ENCODE data around the gene CYP1B1. TPM values are rescaled to one million over a fixed set of nuclear protein-coding genes. Genes with fewer than 3 reads are reported as not detected.
"Not testable (repeated sequence)": the region's sequence is repeated elsewhere in the genome, so short reads cannot be mapped to it uniquely, and the experiment has no call there.

Gene CYP1B1
- total RNA-seq, 1 donor from 2014 or later = 1.2 TPM

- Mint-ChIP-seq H3K4me1 (peaks cover 3% of the 10 kb centered on the region), H3K36me3 (ENCODE audit: low read depth) (no peaks in the 10 kb centered on the region), H3K27me3 (peaks cover 29% of the 10 kb centered on the region), H3K9me3 (no peaks in the 10 kb centered on the region), H3K27ac (no peak overlapping the region), H3K4me3 (no peak overlapping the region)
- ATAC-seq (ENCODE audit: low read depth) (no peak), DNase-seq (no peak)
- ChIA-PET CTCF (interaction anchor here (0.7 to 1.1 kb wide), 3 partner anchors 9 to 394 kb away, joined by 3 read pairs; no protein-coding TSS in a partner anchor), POLR2A (no interaction called here)
- TF ChIP-seq CTCF (IDR thresholded peaks at IDR 0.05) = no peak
- intact Hi-C loops (cut with micrococcal nuclease) = loop anchor here (2.0 kb wide), 1 partner anchor 717 kb away; no protein-coding TSS in a partner anchor
These were observed 38.2 kb upstream of the CYP1B1 start for GRCh38 chr2:38113981-38114708.

GRCh38 chr2:38113051-38113450, 37.1 kb upstream of the CYP1B1 start:
- intact Hi-C loops (cut with micrococcal nuclease) = no loop called here
- Mint-ChIP-seq H3K4me3 (no peak overlapping the region), H3K27ac (no peak overlapping the region), H3K36me3 (ENCODE audit: low read depth) (no peaks in the 10 kb centered on the region), H3K4me1 (peaks cover 3% of the 10 kb centered on the region), H3K27me3 (peaks cover 29% of the 10 kb centered on the region), H3K9me3 (no peaks in the 10 kb centered on the region)
- POLR2A ChIA-PET = no interaction called here
- ATAC-seq (ENCODE audit: low read depth) (no peak), DNase-seq (no peak)
- no peak for TF ChIP-seq CTCF (IDR thresholded peaks at IDR 0.05)
- CTCF ChIA-PET = no interaction called here

- H3K27ac Mint-ChIP-seq; intact Hi-C loops (cut with micrococcal nuclease); H3K4me3 Mint-ChIP-seq; ATAC-seq (ENCODE audit: low read depth); H3K36me3 Mint-ChIP-seq (ENCODE audit: low read depth); POLR2A ChIA-PET; DNase-seq; CTCF ChIA-PET; H3K9me3 Mint-ChIP-seq; H3K4me1 Mint-ChIP-seq: not testable (repeated sequence)
- H3K27me3 Mint-ChIP-seq = peaks cover 32% of the 10 kb centered on the region
These were observed 35.4 kb upstream of the CYP1B1 start for GRCh38 chr2:38111350-38111749.

GRCh38 chr2:38109732-38110181, 33.8 kb upstream of the CYP1B1 start:
- H3K27ac Mint-ChIP-seq = no peak overlapping the region
- no peak for ATAC-seq (ENCODE audit: low read depth)
- ChIA-PET CTCF (no interaction called here), POLR2A (interaction anchor here (0.7 kb wide), 1 partner anchor 1477 kb away, joined by 4 read pairs; no protein-coding TSS in a partner anchor)
- H3K4me1 Mint-ChIP-seq = no peaks in the 10 kb centered on the region
- H3K36me3 Mint-ChIP-seq (ENCODE audit: low read depth) = no peaks in the 10 kb centered on the region
- no peak overlapping the region for H3K4me3 Mint-ChIP-seq
- H3K27me3 Mint-ChIP-seq = peaks cover 39% of the 10 kb centered on the region
- H3K9me3 Mint-ChIP-seq = no peaks in the 10 kb centered on the region
- TF ChIP-seq CTCF (IDR thresholded peaks at IDR 0.05) = no peak
- no peak for DNase-seq
- intact Hi-C loops (cut with micrococcal nuclease) = no loop called here

GRCh38 chr2:38108907-38109731, 33.2 kb upstream of the CYP1B1 start:
- peaks cover 39% of the 10 kb centered on the region for H3K27me3 Mint-ChIP-seq
- no peak for DNase-seq
- intact Hi-C loops (cut with micrococcal nuclease) = no loop called here
- no peak overlapping the region for H3K27ac Mint-ChIP-seq
- ChIA-PET CTCF (no interaction called here), POLR2A (interaction anchor here (0.7 kb wide), 1 partner anchor 1477 kb away, joined by 4 read pairs; no protein-coding TSS in a partner anchor)
- H3K4me1 Mint-ChIP-seq = no peaks in the 10 kb centered on the region
- no peaks in the 10 kb centered on the region for H3K9me3 Mint-ChIP-seq
- H3K4me3 Mint-ChIP-seq = no peak overlapping the region
- TF ChIP-seq CTCF (IDR thresholded peaks at IDR 0.05) = no peak
- no peak for ATAC-seq (ENCODE audit: low read depth)
- no peaks in the 10 kb centered on the region for H3K36me3 Mint-ChIP-seq (ENCODE audit: low read depth)
